GM12873 (cell line): ENCODE measurements around the gene AP2M1.

Source experiments
- TF ChIP-seq, protein P1 (sequence below): IDR thresholded peaks from 2 replicates; pipeline ENCODE4 v1.5.1; 2012; ENCODE audit warnings: low read depth, mild to moderate bottlenecking, moderate library complexity, low read length, control low read depth; ENCODE audit not compliant: insufficient read depth; ENCODE audit errors: missing control alignments

The AP2M1 gene

GRCh38 chr3:184169896-184170875 is 4.5 kb upstream of the AP2M1 start:
- TF ChIP-seq, protein P1, sequence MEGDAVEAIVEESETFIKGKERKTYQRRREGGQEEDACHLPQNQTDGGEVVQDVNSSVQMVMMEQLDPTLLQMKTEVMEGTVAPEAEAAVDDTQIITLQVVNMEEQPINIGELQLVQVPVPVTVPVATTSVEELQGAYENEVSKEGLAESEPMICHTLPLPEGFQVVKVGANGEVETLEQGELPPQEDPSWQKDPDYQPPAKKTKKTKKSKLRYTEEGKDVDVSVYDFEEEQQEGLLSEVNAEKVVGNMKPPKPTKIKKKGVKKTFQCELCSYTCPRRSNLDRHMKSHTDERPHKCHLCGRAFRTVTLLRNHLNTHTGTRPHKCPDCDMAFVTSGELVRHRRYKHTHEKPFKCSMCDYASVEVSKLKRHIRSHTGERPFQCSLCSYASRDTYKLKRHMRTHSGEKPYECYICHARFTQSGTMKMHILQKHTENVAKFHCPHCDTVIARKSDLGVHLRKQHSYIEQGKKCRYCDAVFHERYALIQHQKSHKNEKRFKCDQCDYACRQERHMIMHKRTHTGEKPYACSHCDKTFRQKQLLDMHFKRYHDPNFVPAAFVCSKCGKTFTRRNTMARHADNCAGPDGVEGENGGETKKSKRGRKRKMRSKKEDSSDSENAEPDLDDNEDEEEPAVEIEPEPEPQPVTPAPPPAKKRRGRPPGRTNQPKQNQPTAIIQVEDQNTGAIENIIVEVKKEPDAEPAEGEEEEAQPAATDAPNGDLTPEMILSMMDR: no peak

DNA sequence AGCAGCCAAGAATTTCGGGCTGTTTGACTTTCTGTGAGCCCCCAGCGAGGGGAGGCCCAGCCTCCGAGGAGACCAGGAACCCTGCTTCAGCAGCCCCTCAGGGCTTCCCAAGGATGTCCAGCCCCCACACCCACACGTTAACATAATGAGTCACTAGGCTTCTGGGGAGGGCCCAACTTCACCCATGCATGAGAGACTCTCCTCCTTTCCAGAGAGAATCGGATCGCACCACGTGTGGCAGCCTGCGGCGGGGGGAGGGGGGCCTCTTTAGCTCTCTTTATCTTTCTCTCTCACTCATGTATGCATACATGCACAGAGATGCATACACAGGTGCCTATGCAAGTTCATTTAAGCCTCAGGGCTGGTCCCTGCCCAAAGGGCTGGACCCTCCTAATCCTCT is 3.1 kb upstream of the AP2M1 start:
- TF ChIP-seq, protein P1: no peak

DNA sequence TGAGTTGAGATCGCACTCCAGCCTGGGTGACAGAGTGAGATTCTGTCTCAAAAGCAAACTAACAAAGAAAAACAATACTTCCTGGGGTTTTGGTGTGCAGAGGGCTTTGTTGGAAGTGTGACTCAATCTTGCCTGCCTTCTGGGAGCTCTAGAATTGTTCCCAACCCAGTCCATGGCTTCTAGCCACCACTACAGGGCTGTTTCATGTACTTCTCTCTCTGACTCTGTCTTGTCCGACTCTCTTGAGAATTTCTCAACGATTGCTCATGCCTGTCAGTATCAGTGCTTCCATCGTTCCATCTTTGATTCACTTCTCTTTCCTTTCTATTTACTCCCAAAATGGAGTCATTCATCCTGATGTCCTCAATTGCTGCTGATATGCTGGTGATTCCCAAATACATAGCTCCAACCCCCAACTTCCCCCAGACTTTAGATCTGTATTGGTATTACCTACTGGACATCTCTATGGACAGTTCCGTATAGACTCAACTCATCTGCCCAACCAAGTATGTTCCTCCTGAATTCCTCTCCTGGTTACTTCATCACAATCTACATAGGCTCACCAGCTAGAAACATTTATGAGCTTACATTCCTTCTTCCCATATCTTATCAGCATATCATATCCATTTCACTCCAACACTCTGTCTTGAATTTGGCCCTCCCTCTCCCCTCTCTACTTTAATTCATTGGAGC is 1.8 kb upstream of the AP2M1 start:
- TF ChIP-seq, protein P1: no peak

GRCh38 chr3:184173374-184173722 is 1.3 kb upstream of the AP2M1 start:
- TF ChIP-seq, protein P1: no peak

GRCh38 chr3:184174284-184174645 is 390 bp upstream of the AP2M1 start:
- TF ChIP-seq, protein P1: no peak

DNA sequence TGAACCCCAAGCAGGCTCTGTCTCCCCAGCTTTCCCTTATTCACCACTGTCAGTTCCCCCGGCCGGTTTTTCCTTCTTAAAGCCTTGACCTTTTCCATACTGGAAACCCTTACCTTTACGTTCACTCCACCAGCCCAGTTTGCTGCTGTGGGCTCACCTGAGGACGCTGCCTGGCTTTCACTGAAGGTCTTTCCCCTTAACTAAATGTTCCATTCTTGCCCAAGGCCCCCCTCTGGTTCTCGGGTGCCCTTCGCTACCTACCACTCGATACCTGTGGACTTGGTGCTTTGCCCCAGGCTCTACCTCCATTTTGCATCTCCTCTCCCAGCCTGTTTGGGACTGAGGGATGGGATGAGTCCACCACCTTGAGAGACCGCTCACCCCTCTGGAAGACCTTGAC is 851 bp downstream of the AP2M1 start:
- TF ChIP-seq, protein P1: no peak

DNA sequence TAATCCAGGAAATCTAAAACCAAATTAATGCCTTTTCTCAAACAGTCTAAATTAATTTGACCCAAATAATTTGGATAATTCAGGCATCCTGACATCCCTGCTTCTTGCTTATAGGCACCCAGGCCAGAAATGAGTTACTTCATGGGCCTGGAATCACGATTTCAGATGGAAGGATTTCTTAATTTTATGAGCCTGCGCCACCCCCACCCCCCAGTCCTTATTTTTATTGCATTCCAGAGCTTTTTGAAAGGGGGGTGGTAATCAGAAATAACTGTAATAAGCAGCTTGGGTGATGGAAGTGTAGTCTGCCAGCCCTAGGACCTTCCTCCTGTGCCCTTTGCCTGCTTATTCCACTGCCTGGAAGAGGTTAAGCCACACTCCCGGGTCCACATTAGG is 1.3 kb downstream of the AP2M1 start:
- TF ChIP-seq, protein P1: no peak
